HG03520 (cell line): ENCODE measurements around the gene HLA-DPA1.

ENCODE experiments used
- ATAC-seq: cut with Tn5 transposase; IDR thresholded peaks from one replicate; pipeline ENCODE4 v1.9.1; 2021; ENCODE audit warnings: mild to moderate bottlenecking, moderate library complexity; ENCODE audit not compliant: unreplicated experiment

HLA-DPA1 gene

GRCh38 chr6:33018418-33018817, 55.0 kb downstream of the HLA-DPA1 start:
- no peak for ATAC-seq

GRCh38 chr6:33017694-33018353, 55.6 kb downstream of the HLA-DPA1 start:
- no peak for ATAC-seq

GRCh38 chr6:33017018-33017417, 56.4 kb downstream of the HLA-DPA1 start:
- no peak for ATAC-seq

- ATAC-seq: no peak
Observed at GRCh38 chr6:33015798-33016197, 57.7 kb downstream of the HLA-DPA1 start.

GRCh38 chr6:33014841-33015634, 58.4 kb downstream of the HLA-DPA1 start:
- no peak for ATAC-seq
